GM18511 (cell line): ENCODE data around the gene PRSS53.

ENCODE experiments used
- ATAC-seq: cut with Tn5 transposase; IDR thresholded peaks from one replicate; pipeline ENCODE4 v1.9.1; 2021; ENCODE audit warnings: mild to moderate bottlenecking, moderate library complexity; ENCODE audit not compliant: unreplicated experiment

PRSS53 gene

DNA sequence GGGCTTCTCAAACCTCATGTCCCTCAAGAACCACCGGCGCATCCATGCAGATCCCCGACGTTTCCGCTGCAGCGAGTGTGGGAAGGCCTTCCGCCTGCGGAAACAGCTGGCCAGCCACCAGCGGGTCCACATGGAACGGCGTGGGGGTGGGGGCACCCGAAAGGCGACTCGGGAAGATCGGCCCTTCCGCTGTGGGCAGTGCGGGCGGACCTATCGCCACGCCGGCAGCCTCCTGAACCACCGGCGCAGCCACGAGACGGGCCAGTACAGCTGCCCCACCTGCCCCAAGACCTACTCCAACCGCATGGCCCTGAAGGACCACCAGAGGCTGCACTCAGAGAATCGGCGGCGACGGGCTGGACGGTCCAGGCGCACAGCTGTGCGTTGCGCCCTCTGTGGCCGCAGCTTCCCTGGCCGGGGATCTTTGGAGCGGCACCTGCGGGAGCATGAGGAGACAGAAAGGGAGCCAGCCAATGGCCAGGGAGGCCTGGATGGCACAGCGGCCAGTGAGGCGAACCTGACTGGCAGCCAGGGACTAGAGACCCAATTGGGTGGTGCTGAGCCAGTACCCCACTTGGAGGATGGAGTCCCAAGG, 8.6 kb downstream of the PRSS53 start:
- no peak for ATAC-seq

DNA sequence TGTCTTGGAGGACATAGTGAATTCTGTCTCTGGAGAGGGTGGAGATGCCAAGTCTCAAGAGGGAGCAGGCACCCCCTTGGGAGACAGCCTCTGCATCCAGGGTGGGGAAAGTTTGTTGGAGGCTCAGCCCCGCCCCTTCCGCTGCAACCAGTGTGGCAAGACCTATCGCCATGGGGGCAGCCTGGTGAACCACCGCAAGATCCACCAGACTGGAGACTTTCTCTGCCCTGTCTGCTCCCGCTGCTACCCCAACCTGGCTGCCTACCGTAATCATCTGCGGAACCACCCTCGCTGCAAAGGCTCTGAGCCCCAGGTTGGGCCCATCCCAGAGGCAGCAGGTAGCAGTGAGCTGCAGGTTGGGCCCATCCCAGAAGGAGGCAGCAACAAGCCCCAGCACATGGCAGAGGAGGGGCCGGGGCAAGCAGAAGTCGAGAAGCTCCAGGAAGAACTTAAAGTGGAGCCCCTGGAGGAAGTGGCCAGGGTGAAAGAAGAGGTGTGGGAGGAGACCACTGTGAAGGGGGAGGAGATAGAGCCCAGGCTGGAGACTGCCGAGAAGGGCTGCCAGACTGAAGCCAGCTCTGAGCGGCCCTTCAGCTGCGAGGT, 9.3 kb downstream of the PRSS53 start:
- ATAC-seq = no peak

DNA sequence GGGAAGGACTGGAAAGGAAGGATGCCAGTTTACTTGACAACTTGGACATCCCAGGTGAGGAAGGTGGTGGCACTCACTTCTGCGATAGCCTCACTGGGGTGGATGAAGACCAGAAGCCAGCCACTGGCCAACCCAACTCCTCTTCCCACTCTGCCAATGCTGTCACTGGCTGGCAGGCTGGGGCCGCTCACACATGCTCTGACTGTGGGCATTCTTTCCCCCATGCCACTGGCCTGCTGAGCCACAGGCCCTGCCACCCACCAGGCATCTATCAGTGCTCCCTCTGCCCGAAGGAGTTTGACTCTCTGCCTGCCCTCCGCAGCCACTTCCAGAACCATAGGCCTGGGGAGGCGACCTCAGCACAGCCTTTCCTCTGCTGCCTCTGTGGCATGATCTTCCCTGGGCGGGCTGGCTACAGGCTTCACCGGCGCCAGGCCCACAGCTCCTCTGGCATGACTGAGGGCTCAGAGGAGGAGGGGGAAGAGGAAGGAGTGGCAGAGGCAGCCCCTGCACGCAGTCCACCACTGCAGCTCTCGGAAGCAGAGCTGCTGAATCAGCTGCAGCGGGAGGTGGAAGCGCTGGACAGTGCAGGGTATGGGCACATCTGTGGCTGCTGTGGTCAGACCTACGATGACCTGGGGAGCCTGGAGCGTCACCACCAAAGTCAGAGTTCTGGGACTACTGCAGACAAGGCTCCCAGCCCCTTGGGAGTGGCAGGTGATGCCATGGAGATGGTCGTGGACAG, 10.0 kb downstream of the PRSS53 start:
- ATAC-seq = no peak

DNA sequence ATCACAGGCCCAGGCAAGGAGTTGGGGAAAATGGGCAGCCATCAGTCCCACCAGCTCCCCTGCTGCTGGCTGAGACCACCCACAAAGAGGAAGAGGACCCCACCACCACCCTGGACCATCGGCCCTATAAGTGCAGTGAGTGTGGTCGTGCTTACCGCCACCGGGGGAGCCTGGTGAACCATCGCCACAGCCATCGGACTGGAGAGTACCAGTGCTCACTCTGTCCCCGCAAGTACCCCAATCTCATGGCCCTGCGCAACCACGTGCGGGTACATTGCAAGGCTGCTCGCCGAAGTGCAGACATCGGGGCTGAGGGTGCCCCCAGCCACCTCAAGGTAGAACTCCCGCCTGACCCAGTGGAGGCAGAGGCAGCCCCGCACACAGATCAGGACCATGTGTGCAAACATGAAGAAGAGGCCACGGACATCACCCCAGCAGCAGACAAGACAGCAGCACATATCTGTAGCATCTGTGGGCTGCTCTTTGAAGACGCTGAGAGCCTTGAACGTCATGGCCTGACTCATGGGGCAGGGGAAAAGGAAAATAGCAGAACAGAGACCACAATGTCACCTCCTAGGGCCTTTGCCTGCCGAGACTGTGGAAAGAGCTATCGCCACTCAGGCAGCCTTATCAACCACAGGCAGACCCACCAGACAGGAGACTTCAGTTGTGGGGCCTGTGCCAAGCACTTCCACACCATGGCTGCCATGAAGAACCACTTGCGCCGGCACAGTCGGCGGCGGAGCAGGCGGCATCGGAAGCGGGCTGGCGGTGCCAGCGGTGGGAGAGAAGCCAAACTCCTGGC, 10.9 kb downstream of the PRSS53 start:
- ATAC-seq = no peak

DNA sequence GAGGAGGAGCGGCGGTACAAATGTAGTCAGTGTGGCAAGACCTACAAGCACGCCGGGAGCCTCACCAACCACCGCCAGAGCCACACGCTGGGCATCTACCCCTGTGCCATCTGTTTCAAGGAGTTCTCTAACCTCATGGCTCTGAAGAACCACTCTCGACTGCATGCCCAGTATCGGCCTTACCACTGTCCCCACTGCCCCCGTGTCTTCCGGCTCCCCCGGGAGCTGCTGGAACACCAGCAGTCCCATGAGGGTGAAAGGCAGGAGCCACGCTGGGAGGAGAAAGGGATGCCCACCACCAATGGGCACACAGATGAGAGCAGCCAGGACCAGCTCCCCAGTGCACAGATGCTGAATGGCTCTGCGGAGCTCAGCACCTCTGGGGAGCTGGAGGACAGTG, 11.7 kb downstream of the PRSS53 start:
- ATAC-seq = no peak

DNA sequence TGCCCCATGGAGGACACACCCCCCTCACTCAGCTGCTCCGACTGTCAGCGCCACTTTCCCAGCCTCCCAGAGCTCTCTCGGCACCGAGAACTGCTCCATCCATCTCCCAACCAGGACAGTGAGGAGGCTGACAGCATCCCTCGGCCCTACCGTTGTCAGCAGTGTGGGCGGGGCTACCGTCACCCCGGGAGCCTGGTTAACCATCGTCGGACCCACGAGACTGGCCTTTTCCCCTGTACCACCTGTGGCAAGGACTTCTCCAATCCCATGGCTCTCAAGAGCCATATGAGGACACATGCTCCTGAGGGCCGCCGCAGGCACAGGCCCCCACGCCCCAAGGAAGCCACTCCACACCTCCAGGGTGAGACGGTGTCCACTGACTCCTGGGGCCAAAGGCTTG, 12.4 kb downstream of the PRSS53 start:
- ATAC-seq = no peak

DNA sequence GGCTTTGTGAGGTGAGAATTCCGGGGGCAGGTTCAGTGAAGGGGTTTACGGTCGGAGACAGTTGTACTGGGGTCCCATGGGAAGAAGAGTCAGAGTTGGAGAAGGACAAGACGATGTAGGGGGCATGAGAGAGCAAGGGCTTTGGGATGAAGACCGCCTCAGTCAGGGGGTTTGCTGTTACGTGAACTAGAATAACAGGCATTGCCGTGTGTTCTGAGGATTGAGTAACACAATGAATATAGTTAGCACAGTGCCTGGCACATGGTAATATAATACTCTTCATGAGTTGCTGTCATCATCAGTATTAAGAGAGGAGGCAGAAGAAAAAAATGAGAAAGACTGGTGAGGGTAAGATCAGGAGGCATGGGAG, 13.9 kb downstream of the PRSS53 start:
- no peak for ATAC-seq

DNA sequence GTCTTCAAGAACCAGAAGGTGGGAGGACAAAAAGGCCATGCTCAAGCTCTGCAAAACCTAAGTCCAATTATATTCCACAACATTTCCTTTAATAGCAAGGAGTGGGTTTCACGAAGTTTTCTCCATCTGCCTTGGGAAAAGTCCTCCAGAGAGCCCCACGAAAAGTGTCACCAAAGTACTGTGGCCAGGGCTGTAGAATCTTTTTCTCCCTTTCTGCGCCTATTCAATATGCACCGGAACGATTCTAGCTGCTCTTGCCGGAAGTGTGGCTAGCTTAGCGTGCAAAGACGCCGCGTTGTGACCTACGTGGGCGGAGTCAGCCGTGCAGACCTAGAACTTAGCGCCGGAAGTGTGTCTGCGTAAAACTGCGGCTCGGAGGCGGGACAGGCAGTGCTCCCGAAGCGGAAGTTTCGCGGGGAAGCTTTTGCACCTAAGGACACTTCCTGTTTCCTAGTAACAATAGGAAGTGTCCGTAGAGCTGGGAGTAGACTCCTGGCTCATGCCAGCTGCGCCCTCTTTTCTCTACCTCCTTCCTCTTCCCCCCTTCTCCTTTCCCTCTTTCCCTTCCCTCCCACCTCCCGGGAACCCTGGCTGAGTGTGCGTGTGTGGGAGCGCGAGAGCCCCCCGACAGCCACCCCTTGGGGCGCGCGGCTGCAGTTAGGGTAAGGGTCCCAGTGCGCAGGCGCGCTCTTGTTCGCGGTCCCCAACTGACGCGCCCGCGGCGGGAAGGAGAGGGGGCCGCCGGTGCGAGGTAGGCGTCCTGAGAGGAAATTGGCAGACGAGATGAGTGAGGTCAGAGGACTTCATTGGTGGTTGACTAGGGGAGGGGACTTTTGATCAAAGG, 14.6 kb downstream of the PRSS53 start, which contains the start of the genes ZNF646 and ZNF668:
TSS of gene ZNF646 (plus strand) at position 453 of the 844 bp plus-strand sequence. CDS start 1,903 bp downstream, outside the sequence.
TSS of gene ZNF668 (minus strand) at position 271 of the 844 bp plus-strand sequence. CDS start 9,781 bp downstream, outside the sequence.
- peak; percentile 79 for ATAC-seq

DNA sequence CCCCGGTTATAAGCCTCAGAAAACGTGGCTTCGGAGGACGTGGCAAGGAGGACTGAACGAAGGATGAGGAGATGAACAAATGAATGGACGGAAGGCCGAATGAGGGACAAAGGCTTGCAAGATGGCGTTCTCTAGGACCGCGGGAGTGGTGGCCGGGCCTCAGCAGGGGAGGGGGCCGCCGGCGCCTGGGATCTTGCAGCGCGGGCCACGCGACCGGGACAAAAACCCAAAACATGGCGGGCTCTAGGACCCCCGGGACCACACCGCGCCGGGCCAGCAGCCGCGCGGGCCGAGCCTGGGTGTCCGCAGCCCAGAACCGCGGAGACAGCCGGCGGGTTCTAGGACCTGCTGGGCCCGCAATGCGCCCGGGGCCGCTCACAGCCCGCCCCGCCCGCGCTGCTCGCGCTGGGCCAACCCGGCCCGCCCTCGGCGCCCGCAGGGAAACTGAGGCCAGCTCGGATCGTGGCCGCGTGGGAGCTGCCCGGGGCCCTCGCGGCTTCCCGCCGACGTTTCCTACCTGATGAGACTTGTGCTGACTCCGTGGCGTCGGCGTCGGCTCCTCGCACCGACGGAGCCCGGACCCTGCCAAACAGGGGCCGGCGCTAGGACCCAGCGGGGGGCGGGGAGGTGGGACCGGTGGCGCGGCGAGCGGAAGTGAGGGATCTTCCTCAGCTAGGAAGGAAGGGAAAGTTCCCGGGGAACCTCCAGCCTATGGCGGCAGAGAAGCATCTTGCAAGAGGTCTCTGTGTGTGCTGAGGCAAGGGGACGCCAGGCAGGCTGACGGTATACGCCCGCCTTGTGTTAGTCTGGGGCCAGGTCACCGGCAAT, 15.4 kb downstream of the PRSS53 start:
- ATAC-seq = peak; percentile 66

DNA sequence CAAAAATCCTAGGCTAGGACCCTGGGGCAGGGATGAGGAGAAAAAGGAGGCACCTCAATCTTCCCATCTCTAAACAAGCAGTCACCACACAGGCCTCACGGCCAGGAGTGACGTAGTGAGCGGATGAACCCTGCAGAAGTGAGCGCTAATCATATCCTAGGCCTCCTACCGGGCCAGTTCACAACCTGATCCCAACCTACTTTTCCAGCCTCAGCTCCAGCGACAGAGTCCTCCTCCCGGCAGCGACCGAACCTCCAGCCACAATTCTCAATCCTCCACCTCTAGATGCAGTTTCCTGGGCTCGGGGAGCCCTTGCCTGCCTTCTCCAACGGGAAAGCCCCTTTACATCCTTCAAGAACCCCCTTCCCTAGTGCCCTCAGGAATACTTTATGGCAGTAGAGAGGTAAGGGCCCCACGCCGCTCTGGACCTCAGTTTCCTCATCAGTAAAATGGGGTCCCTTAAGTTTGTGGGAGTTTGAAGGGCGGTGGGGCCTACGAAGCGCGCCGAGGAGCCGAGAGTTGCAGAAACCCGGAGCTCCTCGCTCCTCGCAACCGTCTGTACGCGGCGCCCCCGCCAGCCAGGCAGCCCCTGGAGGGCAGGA, 16.1 kb downstream of the PRSS53 start:
- peak; percentile 8 for ATAC-seq

DNA sequence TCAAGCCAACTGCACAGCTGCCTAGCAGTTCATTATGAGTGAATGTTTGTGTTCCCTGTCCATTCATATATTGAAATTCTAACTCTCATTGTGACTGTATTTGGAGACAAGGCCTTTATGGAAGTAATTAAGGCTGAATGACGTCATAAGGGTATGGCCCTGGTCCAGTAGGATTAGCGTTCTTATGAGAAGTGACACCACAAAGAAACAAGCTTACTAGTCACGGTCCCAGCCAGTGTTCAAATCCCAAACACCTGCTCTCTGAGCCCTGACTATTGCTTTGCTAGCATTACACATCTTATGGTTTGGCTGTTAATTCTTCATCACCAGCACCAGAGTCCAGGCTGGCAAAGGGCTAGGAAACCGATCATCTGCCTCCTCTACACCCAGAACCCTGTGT, 16.9 kb downstream of the PRSS53 start:
- ATAC-seq = no peak

DNA sequence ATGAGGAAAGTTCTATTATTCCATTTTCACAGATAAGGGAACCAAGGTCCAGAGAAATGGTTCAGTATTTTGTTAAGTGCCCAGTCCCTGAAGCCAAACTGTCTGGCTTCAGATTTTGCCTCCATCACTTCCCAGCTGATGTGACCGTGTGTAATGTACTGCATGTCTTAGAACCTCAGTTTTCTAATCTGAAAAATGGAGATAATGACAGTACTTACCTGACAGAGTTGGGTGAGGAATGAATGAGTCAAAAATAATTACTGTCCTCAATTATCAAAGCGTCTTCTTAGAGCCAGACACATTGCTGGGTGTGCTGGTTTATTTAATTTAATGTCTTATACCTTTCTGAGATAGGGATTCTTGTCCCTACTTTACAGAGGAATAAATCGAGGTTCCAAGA, 21.4 kb downstream of the PRSS53 start:
- ATAC-seq = no peak

DNA sequence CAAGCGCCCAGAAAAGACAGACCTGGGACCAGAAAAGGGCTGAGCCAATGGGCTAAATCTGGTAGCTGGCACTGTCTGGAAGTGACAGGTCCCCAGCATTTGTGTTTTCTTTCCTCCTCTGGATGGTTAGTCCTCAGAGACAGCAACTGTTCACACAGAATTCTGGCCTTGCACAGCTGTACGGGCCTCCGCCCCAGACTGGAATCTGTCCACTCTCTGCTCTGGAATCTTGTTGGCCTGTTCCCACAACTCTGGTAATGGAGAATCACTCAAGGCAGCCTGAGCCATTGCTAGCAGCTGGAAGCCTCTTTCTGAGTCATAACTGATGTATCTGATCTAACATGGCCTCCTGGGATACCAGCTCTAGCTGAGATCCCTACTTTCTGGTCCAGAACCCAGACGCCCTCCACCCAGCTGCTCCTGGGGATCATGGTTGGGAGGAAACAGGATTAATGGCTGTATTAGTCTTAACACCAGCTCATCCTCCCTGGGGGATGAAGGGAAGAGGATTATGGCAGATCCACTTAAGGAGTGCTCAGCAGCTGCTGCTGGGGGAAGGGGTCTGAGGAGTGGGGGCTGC, 23.8 kb downstream of the PRSS53 start:
- ATAC-seq = no peak

DNA sequence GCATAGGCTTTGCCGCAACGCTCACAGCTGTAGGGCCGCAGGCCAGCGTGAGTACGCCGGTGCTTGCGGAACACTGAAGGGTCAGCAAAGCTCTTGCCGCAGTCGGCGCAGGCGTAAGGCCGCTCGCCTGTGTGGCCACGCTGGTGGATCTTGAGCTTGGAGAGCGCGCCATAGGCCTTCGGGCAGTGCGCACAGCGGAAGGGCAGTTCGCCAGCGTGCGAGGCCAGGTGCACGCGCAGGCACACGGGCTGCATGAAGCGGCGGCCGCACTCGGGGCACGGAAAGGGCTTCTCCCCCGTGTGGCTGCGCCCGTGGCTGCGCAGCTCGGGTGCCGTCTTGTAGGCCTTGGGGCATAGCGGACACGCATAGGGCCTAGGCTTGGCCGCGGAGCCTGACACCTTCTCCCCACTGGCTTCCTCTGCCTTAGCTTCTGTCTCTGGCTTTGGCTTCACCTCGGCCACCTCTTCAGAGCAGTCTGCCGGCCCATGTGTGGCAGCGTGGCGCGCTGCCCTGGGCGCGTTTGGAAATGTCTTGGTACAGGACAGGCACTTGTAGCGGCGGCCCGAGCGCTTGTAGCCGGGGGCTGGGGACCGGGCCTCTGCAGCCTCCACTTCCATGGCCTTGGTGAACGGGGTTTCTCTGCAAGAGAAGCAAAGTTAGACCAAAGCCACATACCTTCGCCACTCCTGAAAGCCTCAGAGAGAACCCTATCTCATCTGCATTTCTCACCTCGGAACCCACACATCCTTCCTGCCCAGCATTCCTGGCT, 24.7 kb downstream of the PRSS53 start:
- ATAC-seq = no peak

DNA sequence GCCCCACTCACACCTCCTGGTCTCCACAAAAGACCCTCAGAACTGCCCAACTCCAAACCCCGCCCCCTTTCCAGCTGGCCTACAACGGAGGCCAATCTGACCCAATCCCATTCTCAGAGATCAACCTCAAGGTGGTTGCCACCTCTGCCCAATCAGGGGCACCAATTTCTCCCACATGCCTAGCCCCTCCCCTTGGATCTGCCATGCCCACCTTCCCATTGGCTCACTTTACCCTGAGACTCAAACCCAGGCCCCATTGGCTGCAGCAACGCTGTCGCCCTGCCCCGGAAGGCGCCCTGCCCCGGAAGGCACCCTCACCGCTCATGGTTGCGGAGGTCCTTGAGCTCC, 25.3 kb downstream of the PRSS53 start:
- no peak for ATAC-seq

DNA sequence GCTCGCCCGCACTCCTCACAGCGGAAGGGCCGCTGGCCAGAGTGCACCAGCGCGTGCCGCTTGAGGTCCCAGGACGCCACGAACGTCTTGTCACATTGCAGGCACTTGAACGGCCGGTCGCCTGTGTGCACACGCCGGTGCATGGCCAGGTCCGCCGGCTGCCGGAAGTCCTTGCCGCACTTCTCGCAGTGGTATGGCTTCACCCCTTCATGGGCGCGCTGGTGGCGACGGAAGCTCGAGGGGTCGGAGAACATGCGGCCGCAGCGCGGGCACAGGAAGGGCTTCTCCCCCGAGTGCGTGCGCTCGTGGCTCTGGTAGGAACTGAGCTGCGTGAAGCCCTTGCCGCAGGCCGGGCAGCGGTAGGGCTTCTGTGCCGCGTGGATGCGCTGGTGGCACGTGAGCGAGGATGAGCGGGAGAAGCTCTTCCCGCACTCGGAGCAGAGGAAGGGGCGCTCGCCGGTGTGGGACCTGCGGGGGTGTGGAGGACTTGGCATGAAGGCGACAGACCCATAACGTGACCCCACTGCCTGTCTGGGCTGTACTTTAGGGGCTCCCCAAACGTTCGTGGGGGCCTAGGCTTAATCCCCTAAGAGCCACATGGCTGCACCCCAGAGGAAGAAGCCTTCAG, 26.8 kb downstream of the PRSS53 start:
- ATAC-seq = no peak

DNA sequence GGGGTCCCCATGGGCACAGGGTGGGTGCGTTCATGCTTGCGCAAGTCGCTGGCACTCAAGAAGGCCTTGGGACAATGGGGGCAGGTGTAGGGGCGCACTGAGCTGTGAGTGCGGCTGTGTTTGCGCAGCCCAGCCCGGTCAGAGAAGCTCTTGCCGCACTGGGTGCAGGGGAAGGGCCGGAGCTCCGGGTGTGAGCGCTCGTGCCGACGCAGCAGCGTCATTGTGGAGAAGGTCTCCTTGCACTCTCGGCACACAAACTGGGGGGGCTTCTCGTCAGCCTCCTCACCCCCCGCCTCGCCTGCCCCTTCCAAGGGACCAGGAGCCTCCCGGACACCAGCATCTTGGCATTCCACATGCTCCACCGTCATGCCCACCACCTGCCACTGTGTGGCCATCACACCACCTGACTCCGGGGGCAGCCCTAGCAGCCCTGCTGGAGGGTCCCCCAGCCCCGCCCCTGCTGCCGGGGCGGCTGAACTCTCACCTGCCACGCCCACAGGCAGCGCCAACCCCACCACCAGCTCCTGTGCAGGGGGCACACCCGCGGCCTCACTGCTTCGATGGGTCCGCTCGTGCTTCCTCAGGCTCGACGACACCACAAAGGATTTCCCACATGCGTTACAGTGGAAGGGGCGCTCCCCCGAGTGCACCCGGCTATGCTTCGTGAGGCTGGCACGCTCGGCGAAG, 27.5 kb downstream of the PRSS53 start:
- no peak for ATAC-seq
